Measurements from ENCODE around the gene HGD.

- TF ChIP-seq CTCF (IDR thresholded peaks at IDR 0.05; ENCODE audit: insufficient read depth, low read depth, low read length) (no peak), EZH2 (IDR thresholded peaks at IDR 0.05; ENCODE audit: insufficient read depth, low read length) (no peak)
Measured at GRCh38 chr3:120595788-120596115, 86.3 kb downstream of the HGD start.

All from astrocyte (in vitro differentiated cells and primary cell).